ENCODE data around the gene CD8B2.
"Not testable (repeated sequence)": the region's sequence is repeated elsewhere in the genome, so short reads cannot be mapped to it uniquely, and the experiment has no call there.

Gene CD8B2

GRCh38 chr2:106486551-106487385 lies at the start of gene CD8B2:
CD8B2 (plus strand) TSS chr2:106487364; CDS start chr2:106487427, 63 bp downstream.
- DNase-seq = not testable (repeated sequence)

DNA sequence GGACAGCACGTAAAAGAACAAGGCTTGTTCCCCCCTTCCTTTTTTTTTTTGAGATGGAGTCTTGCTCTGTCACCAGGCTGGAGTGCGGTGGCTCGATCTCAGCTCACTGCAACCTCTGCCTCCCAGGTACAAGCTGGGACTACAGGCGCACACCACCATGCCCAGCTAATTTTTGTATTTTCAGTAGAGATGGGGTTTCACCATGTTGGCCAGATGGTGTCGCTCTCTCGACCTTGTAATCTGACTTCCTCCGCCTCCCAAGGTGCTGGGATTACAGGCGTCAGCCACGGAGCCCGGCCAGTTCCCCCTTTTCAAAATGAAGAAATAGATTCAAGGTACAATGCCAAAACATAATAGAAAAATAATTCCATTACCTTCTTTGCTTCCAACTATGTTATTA lies 25.3 kb upstream of the CD8B2 start:
- DNase-seq = not testable (repeated sequence)

DNA sequence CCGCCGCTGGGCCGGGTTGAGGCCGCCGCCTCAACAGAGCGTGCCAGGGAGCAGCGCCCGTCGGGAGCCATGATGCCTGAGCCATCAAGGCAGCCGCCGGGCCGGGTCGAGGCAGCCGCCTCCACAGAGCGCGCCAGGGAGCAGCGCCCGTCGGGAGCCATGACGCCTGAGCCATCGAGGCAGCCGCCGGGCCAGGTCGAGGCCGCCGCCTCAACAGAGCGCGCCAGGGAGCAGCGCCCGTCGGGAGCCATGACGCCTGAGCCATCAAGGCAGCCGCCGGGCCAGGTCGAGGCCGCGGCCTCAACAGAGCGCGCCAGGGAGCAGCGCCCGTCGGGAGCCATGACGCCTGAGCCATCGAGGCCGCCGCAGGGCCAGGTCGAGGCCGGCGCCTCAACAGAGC lies 19.6 kb upstream of the CD8B2 start:
- not testable (repeated sequence) for DNase-seq

DNA sequence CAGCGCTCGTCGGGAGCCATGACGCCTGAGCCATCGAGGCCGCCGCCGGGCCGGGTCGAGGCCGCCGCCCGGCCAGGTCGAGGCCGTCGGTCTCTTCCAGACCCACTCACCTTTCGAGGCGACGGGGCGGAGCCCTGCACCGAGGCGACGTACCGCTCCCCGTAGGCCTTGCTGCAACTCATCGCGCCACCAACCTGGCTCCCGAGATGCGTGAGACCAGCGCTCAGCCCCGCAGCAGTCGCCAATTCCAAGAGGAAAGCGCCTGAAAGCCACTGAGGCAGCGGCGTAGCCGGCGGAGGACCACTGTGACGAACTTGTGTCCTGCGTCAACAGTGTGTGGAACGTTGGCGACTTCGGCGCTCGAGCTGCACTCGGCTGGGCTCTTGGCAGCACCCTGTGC lies 19.1 kb upstream of the CD8B2 start, which contains the start of gene RGPD3:
Gene RGPD3, minus strand, starts transcription at position 307 of the 400 bp plus-strand sequence. Its CDS starts 125 bp downstream, at position 182.
- DNase-seq = not testable (repeated sequence)

GRCh38 chr2:106470658-106471057 lies 16.5 kb upstream of the CD8B2 start:
- DNase-seq = not testable (repeated sequence)

GRCh38 chr2:106477647-106478046 lies 9.5 kb upstream of the CD8B2 start:
- not testable (repeated sequence) for DNase-seq

DNA sequence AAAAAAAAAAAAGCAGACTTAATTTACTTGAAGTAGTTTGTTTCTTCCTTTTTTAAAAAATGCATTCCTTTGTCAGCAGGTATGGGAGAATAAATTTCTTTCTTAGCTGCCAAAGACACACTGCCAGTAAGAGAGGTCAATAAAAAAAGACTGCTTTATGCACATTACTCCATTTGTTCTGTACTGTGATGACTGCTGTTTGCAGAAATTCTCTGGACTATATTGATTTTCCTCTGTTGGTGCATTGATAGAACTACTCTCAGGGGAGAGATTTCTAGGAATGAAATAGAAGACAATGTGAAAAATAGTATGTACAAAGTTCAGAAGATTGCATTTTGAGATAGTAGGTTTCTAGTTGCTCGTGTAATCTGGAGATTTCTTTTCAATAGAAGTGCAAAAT lies 7.6 kb upstream of the CD8B2 start:
- DNase-seq = not testable (repeated sequence)

DNA sequence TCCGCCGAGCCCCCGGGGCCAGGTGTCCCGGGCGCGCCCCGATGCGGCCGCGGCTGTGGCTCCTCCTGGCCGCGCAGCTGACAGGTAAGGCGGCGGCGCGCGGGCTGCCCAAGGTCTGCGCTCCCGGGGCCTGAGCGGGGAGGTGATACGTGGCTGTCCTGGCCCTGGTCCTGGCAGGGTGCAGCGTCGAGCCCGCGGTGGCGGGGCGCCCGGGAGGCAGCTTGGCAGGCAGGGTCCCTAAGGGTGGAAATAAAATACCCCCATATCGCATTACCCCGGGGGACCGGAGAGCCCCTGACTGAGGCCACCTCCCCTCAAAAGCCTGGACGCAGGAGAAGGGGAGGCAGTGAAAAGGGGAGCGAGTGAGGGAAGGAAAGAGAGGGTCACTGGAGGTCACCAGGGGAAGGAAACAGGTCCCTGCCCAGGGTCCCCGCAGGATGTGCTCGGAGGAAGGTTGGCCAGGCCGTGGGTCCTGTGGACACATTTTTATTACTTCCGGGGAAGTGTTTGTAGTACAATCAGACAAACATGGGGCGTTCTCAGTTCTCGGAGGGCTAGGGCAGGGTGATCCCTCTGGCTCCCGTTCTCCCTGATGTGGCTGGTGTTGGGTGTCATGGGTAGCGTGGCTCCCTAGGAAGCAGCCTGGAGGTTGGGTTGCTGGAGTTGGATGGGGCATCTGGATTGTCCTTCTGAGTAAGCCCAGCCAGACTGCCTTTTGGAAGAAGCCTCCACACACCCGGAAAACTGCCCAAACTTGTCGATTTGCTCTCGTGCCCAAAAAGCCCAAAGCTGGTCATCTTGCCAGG lies 425 bp downstream of the CD8B2 start:
- DNase-seq = not testable (repeated sequence)

- DNase-seq = not testable (repeated sequence)
Measured at GRCh38 chr2:106489701-106490100, 2.5 kb downstream of the CD8B2 start.

DNA sequence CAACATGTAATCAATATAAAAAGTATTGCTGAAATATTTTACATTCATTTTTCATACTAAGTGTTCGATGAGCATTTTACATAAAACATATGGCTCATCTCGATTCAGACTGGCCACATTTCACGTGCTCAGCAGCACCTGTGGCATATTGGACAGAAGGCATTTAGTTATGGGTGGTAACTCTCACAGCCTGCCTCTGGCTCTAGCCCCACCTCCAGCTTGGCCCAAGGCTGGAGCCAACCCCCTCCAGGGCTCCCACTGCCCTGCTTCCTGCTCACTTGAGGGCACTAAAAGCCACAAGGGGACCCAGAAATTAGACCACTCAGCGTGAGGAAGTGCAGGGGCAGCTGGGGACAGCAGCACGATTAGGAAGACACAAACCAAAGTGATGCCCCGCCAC lies 5.2 kb downstream of the CD8B2 start:
- DNase-seq = not testable (repeated sequence)

- not testable (repeated sequence) for DNase-seq
Measured at GRCh38 chr2:106492913-106493312, 5.7 kb downstream of the CD8B2 start.

DNA sequence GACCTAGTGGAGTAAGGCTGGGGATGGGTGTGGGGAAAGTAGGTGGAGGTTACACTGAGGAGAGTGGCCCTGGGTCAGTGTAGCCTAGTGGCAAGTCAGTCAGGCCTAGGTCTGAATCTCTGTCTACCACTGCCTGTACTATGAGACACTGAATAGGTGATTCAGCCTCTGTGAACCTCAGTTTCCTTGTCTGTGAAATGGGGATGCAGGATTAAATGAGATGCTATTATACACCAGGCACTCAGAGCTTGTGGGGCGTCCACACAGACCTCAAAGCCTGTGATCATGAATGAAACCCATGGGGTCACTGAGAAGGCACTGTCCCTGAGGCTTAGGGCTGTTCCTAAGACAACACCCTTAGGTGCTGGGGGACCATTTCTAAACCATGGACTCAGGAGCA lies 11.4 kb downstream of the CD8B2 start:
- not testable (repeated sequence) for DNase-seq

- DNase-seq = not testable (repeated sequence)
Measured at GRCh38 chr2:106500350-106500749, 13.2 kb downstream of the CD8B2 start.

DNA sequence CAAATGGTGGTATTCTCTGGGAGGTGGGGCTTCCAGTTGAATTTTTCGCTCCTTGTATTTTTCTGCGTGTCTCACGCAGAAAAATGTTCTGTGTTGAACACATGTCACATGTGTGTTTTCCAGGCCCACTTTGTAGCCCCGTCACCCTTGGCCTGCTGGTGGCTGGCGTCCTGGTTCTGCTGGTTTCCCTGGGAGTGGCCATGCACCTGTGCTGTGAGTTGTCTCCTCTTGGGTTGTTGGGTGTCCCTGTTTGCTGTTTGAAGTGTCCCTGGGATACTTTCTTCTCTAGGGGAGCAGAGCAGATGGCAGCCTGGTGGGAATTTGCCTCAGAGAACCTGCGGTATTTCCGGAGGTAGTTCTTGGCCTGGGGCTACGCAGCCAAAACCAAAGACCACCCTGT lies 15.2 kb downstream of the CD8B2 start:
- DNase-seq = not testable (repeated sequence)

DNA sequence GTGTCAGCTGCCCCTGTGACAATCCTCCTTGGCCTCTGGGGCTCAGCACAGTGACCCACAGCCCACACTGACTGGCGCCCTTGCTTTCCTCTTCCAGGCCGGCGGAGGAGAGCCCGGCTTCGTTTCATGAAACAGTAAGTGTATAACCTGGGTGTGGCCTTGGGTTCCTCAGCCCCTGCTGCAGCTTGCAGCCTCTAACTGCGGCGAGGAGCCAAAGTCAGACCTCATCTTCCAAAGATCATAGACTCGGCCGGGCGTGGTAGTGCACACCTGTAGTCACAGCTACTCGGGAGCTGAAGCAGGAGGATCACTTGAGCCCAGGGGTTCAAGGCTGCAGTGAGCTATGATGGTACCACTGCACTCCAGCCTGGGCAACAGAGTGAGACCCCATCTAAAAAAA lies 17.0 kb downstream of the CD8B2 start:
- DNase-seq = not testable (repeated sequence)

DNA sequence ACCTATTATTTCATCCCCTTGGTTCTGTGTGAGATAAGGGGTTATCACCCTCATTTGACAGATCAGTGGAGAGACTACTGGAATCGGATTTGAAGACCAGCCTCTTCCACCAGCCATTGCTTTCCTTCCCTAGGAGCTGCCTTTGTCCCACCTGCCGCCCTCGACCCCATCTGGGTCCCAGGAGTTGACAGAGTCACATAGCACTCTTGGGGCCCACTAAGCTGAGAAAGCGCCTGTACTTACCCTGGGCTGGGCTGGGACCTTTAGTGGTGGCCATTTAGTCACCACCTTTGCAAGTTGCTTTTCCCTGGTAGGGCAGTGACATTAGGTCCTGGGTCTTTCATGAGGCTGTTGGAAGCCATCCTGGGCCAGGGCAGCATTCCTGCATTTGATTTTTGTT lies 17.6 kb downstream of the CD8B2 start:
- not testable (repeated sequence) for DNase-seq

DNA sequence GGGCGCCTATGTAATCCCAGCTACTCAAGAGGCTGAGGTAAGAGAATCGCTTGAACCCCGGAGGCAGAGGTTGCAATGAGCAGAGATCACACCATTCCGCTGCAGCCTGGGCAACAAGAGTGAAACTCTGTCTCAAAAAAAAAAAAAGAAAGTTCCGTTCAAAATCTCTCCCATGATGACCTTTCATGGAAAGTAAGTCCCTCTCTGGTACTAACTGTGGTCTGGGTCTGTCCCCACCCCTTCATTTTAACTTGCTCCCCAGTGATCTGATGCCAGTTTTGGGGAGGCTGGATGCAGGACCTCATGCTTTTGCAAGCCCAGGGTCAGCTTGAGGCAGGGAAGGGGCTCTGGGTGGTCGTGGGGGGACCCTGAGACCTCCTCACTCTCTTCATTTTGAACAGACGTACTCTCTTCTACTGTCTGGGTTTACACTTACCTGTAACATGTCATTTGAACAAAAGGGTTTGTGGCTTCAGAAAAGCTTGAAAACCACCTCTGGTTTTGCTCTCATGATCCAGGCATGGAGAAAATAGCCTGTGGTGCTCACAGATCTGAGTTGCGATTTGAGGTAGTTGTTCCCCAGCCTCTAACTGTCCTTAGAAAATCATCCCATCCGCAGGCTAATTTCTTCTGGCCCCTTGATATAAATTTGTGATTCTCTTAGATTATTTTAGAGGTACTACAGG lies 19.0 kb downstream of the CD8B2 start:
- DNase-seq = not testable (repeated sequence)

- DNase-seq = not testable (repeated sequence)
Measured at GRCh38 chr2:106508660-106509373, 21.7 kb downstream of the CD8B2 start.

- DNase-seq = not testable (repeated sequence)
Measured at GRCh38 chr2:106509374-106509770, 22.2 kb downstream of the CD8B2 start.

DNA sequence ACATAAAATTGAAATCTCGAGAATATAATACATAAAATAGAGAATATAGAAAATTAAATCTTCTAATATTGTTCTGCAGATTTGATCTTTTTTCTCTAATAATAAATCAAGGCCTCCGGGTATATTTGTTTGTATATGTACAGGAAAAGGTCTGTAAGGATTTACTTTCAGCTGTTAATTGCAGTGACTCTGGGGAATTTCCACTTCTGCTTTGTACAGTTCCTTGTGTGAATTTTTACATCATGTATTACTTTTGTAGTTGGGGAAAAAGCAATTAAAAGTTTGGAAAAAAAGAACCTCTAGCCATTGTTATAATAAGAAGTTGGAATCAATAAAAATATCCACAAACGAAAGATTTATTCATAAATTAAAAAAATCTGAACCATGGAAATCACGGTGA lies 23.6 kb downstream of the CD8B2 start:
- DNase-seq = not testable (repeated sequence)

DNA sequence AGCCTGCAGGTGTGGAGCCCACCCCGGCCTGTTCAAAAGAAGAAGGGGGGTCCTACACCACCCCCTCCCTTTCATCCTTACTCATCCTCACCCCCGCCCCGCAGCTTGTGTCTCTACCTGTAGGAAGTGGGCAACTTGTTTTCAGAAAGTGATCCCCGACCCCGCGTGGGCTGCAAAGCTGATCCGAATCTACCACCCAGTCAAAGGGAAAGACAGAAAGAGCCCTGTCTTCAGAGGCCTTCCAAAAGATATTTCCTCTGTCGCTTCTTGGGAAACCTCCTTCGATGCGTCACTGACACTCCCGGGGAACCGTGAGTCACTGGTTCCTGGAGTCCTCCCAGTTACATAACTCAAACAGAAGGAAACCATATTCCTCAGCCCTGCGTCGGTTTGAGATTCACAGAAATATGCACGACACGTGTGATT lies 24.3 kb downstream of the CD8B2 start:
- DNase-seq = not testable (repeated sequence)

DNA sequence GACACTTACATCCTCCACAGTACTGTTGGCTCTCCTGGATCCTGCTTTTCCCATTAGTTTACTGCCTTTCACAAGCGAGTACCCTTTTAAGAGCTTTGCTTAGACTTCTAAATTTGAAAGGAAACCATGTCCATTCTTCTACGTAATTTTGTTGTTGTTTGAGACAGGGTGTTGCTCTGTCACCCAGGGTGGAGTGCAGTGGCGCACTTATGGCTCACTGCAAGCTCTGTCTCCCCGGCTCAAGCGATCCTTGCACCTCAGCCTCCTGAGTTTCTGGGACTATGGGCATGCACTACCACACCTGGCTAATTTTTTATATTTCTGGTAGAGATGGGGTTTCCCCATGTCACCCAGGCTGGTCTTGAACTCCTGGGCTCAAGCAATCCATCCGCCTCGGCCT lies 24.8 kb downstream of the CD8B2 start:
- DNase-seq = not testable (repeated sequence)

All from NCI-H446 treated with DMSO at 0.1 percent for 48 hours (cell line).